ENCODE data around the gene ATP8B4.
"Not testable (repeated sequence)": the region's sequence is repeated elsewhere in the genome, so short reads cannot be mapped to it uniquely, and the experiment has no call there.

The ATP8B4 gene

GRCh38 chr15:49990835-49991545 lies 128.0 kb downstream of the ATP8B4 start:
- DNase-seq: no peak

- no peak for DNase-seq
These were observed 129.5 kb downstream of the ATP8B4 start for GRCh38 chr15:49989498-49989897.

- DNase-seq: no peak
These were observed 130.3 kb downstream of the ATP8B4 start for GRCh38 chr15:49988766-49989165.

GRCh38 chr15:49987896-49988295 lies 131.1 kb downstream of the ATP8B4 start:
- DNase-seq: no peak

- DNase-seq: no peak
These were observed 131.7 kb downstream of the ATP8B4 start for GRCh38 chr15:49987198-49987785.

GRCh38 chr15:49986326-49986725 lies 132.7 kb downstream of the ATP8B4 start:
- DNase-seq: no peak

GRCh38 chr15:49985463-49985862 lies 133.6 kb downstream of the ATP8B4 start:
- no peak for DNase-seq

- no peak for DNase-seq
These were observed 134.6 kb downstream of the ATP8B4 start for GRCh38 chr15:49984436-49984835.

GRCh38 chr15:49982584-49982983 lies 136.4 kb downstream of the ATP8B4 start:
- DNase-seq: no peak

GRCh38 chr15:49979705-49980382 lies 139.2 kb downstream of the ATP8B4 start:
- no peak for DNase-seq

GRCh38 chr15:49978121-49978520 lies 140.9 kb downstream of the ATP8B4 start:
- DNase-seq: no peak

- DNase-seq: no peak
These were observed 141.7 kb downstream of the ATP8B4 start for GRCh38 chr15:49977306-49977705.

- DNase-seq: no peak
These were observed 154.5 kb downstream of the ATP8B4 start for GRCh38 chr15:49964551-49964950.

- no peak for DNase-seq
These were observed 155.0 kb downstream of the ATP8B4 start for GRCh38 chr15:49964061-49964460.

GRCh38 chr15:49963033-49963772 lies 155.8 kb downstream of the ATP8B4 start:
- DNase-seq: not testable (repeated sequence)

- DNase-seq: no peak
These were observed 156.9 kb downstream of the ATP8B4 start for GRCh38 chr15:49962044-49962602.

GRCh38 chr15:49953421-49953820 lies 165.6 kb downstream of the ATP8B4 start:
- DNase-seq: no peak

GRCh38 chr15:49946681-49947080 lies 172.4 kb downstream of the ATP8B4 start:
- no peak for DNase-seq

- DNase-seq: no peak
These were observed 184.5 kb downstream of the ATP8B4 start for GRCh38 chr15:49934487-49934886.

GRCh38 chr15:49927189-49927861 lies 191.7 kb downstream of the ATP8B4 start:
- no peak for DNase-seq

- no peak for DNase-seq
These were observed 192.3 kb downstream of the ATP8B4 start for GRCh38 chr15:49926740-49927139.

GRCh38 chr15:49923671-49924070 lies 195.4 kb downstream of the ATP8B4 start:
- no peak for DNase-seq

- DNase-seq: no peak
These were observed 200.0 kb downstream of the ATP8B4 start for GRCh38 chr15:49919034-49919433.
